Left ventricle myocardium inferior (tissue), 1 donor: ENCODE data around the gene TBCD. TPM values are rescaled to one million over a fixed set of nuclear protein-coding genes. Genes with fewer than 3 reads are reported as not detected.

Experiments
- DNase-seq: peaks from one replicate; pipeline ENCODE4 v3.0.0-alpha.2; 2020
- H3K27ac ChIP-seq: fragments of 200-600 bp; replicated peaks from 2 replicates; pipeline ENCODE4 v1.8.0; 2021
- H3K27me3 ChIP-seq: fragments of 200-600 bp; 2 replicates; pipeline ENCODE4 v1.8.0; 2021; ENCODE audit warnings: low read depth
- H3K36me3 ChIP-seq: fragments of 200-600 bp; 2 replicates; pipeline ENCODE4 v1.8.0; 2021
- H3K4me1 ChIP-seq: fragments of 200-600 bp; 2 replicates; pipeline ENCODE4 v1.8.0; 2021
- H3K4me3 ChIP-seq: fragments of 200-600 bp; 2 replicates; pipeline ENCODE4 v1.8.0; 2021; ENCODE audit warnings: mild to moderate bottlenecking, moderate library complexity
- H3K9me3 ChIP-seq: fragments of 200-600 bp; replicated peaks from 2 replicates; pipeline ENCODE4 v1.8.0; 2021
- intact Hi-C: fragments of 100-400 bp; cut with micrococcal nuclease; formaldehyde crosslinking; loops from one replicate; pipeline ENCODE4 v1.11.0; 2022
- total RNA-seq: library from RNA; stranded (reverse); fragmentation: NEBNext Ultra II Directional; extraction: Animal tissue kit (Norgen Biotek cat#: 25700); gene quantifications from one replicate; pipeline ENCODE4 v1.2.1, GENCODE V29; 2021
- TF ChIP-seq, protein P1 (sequence below): fragments of 200-600 bp; IDR thresholded peaks from 2 replicates; pipeline ENCODE4 v1.8.0; 2021; ENCODE audit warnings: antibody characterized with exemption, mild to moderate bottlenecking, borderline replicate concordance
- donor health status: DM: no; HTN: yes; CAD: no; lungs with severe emphysema.

TBCD gene
- total RNA-seq, 1 donor from 2014 or later: 48.0 TPM

DNA sequence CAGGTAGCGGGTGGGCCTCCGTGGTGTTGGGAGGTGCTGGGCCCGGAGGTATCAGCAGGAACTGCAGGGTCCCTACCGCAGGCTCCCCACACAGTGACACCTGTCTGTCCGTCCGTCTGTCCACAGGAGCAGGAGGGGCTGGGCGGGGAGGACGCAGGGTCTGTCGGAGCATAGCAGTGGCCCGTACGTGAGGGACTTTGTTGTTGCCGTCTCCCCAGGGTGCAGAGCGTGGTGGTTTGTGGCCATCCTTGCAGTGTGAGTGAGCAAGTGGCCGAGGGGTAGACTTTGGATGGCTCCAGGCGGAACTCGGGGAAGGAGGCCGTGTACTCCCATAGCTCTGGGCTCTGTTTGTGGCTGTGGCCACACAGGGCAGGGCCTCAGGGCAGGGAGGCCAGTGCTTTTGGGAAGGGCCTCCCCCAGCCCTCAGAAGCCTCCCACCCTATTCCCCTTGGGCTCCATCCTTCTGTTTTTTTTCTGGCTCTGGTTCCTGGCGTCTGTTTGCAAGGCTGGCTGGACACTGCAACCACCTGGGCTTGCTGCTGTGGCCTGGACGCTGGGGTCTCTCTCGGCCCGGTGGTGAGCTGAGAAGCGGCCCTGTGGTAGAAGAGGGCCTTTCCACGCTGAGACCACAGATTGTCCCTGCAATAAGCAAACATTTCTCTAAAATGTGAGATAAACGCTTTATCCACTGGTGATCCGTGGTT, 128.9 kb downstream of the TBCD start:
- H3K4me1 ChIP-seq: peaks cover 77% of the 10 kb centered on the region
- no peaks in the 10 kb centered on the region for H3K9me3 ChIP-seq
- intact Hi-C loops: no loop called here
- H3K36me3 ChIP-seq: no peaks in the 10 kb centered on the region
- no peaks in the 10 kb centered on the region for H3K27me3 ChIP-seq
- TF ChIP-seq, protein P1, sequence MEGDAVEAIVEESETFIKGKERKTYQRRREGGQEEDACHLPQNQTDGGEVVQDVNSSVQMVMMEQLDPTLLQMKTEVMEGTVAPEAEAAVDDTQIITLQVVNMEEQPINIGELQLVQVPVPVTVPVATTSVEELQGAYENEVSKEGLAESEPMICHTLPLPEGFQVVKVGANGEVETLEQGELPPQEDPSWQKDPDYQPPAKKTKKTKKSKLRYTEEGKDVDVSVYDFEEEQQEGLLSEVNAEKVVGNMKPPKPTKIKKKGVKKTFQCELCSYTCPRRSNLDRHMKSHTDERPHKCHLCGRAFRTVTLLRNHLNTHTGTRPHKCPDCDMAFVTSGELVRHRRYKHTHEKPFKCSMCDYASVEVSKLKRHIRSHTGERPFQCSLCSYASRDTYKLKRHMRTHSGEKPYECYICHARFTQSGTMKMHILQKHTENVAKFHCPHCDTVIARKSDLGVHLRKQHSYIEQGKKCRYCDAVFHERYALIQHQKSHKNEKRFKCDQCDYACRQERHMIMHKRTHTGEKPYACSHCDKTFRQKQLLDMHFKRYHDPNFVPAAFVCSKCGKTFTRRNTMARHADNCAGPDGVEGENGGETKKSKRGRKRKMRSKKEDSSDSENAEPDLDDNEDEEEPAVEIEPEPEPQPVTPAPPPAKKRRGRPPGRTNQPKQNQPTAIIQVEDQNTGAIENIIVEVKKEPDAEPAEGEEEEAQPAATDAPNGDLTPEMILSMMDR: no peak
- no peak overlapping the region for H3K4me3 ChIP-seq
- peak overlapping the region; percentile 42 for H3K27ac ChIP-seq
- peak; percentile 11 for DNase-seq

DNA sequence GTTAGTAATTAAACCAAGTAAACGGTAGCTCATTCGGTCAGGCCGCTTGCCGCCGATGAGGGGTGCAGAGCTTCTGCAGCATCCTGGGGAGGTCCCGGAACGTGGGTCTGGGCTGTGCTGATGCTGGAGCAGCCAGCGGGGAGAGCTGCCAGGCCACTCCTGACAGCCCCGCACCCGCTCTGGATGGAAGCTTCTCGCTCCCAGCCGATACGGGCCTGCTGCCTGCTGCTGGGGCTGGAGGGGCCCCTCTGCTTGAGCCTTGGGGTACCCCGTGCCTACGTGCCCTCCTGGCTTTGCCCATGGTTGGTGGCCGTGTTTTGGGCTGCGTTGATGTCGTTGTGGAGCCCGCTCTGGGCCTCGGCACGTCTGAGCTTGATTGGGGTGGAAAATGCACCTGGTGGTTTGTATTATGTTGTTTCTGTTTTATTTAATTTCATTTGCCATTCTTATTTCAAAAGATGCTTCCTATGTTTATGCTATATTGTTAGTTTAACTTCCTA, 129.5 kb downstream of the TBCD start:
- peaks cover 76% of the 10 kb centered on the region for H3K4me1 ChIP-seq
- no peaks in the 10 kb centered on the region for H3K27me3 ChIP-seq
- peak overlapping the region; percentile 42 for H3K27ac ChIP-seq
- intact Hi-C loops: no loop called here
- H3K9me3 ChIP-seq: no peaks in the 10 kb centered on the region
- no peaks in the 10 kb centered on the region for H3K36me3 ChIP-seq
- DNase-seq: peak; percentile 18
- H3K4me3 ChIP-seq: no peak overlapping the region
- TF ChIP-seq, protein P1: no peak

DNA sequence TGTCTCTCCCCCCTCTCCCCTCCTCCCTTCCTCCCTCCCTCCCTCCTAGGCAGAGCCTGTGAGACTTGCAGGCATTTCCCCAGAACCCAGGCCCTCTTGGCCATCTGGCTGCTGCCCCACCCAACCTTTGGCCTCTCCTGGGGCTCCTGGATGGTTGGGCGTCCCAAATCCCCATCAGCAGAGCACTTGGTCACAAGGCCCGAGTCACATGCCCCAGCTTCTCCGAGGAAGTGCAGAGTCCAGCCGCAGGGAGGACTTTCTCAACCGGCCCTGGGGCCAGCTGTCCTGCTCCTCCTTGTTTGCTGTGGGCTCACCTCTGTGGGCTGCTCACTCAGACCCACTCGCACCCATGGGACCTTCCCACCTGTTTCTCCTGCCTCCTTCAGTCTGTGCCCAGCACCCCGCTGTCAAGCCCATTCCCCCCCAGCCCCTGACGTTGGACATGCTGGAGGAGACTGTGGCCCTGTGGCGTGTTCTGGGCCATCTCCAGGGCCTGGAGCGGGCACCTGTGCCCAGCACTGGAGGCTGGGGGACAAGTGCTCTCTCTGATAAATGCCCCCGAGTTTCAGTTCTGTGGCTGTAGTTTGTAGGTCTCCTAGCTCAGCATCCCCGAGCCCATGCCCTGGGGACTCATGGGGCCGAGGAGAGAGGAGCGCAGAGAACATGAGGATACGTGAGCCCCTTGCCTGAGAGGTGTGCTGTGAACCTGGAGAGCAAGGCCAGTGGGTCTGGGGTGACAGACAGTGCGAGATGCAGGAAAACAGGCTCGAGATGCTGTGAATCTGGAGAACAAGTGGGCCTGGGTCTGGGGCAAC, 130.2 kb downstream of the TBCD start:
- peak; percentile 57 for DNase-seq
- TF ChIP-seq, protein P1: no peak
- Histone ChIP-seq H3K27me3 (no peaks in the 10 kb centered on the region), H3K36me3 (no peaks in the 10 kb centered on the region), H3K4me1 (peaks cover 69% of the 10 kb centered on the region), H3K4me3 (no peak overlapping the region), H3K27ac (peak overlapping the region; percentile 42), H3K9me3 (no peaks in the 10 kb centered on the region)
- intact Hi-C loops: no loop called here

DNA sequence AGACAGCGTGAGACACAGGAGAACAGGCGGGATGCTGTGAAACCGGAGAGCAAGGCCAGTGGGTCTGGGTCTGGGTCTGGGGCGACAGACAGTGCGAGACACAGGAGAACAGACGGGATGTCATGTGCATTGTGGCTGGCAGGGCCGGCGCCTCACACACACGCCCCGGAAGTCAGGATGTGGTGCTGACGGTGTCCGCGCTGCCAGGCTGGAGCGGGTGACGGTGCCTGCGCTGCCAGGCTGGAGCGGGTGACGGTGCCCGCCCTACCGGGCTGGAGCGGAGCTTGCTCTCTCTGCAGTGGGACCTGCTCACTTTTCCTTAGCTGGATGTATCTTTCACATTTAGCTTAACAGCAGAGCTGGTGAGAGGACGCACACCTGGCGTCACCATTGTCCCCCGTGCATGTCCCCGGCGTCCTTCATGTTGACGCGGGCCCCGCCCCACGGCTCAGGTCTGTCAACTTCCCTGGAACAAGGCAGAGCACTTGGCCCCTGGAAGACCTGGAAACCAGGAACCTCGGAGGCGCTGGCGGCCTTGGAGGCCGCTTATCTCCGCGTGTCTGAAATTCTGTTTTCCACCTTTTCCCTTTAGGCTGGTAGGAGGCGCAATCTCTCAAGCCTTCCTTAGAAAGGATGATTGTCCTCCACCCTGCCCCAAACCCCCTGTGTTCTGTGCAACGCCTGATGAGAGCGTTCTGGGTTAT, 131.0 kb downstream of the TBCD start:
- H3K9me3 ChIP-seq: no peaks in the 10 kb centered on the region
- no peaks in the 10 kb centered on the region for H3K36me3 ChIP-seq
- intact Hi-C loops: no loop called here
- H3K4me1 ChIP-seq: peaks cover 64% of the 10 kb centered on the region
- TF ChIP-seq, protein P1: no peak
- peak overlapping the region; percentile 8 for H3K27ac ChIP-seq
- no peak overlapping the region for H3K4me3 ChIP-seq
- H3K27me3 ChIP-seq: no peaks in the 10 kb centered on the region
- no peak for DNase-seq

DNA sequence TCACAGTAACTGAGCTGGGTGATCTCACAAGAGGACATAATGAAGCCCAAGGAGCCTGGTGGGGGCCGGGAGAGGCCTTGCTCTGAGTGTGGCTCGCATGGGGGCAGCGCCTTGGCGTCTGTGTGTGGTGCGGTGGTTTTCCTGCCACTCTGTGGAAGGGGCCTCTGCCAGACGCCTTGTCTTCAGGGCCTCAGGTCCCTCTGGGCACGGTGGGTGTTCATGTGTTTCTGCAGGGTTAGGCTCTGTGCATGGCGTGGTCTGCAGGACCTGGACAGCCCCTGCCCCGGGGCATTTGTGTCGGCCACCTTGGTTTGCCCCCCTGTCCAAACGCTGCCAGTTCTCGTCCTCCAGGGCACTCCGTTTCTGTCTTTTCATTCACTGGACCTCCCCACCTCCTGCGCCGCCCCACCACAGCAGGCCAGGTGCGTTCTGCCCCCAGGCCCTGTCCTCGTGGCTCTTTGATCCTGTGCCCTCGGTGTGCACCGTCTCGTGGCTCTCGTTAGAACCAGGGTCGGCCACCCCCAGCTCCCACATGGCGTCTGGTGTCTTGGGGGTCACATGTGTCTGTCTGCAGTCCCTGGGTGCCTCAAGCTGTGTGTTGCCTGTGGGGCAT, 131.7 kb downstream of the TBCD start:
- H3K27me3 ChIP-seq: no peaks in the 10 kb centered on the region
- H3K36me3 ChIP-seq: no peaks in the 10 kb centered on the region
- intact Hi-C loops: no loop called here
- no peak overlapping the region for H3K4me3 ChIP-seq
- TF ChIP-seq, protein P1: no peak
- H3K9me3 ChIP-seq: no peaks in the 10 kb centered on the region
- no peak overlapping the region for H3K27ac ChIP-seq
- peaks cover 66% of the 10 kb centered on the region for H3K4me1 ChIP-seq
- DNase-seq: no peak
